K562 treated with DMSO at 1 percent for 12 hours (cell line): ENCODE data around the gene TCAF2. TPM values are rescaled to one million over a fixed set of nuclear protein-coding genes. Genes with fewer than 3 reads are reported as not detected.

Experiments used
- total RNA-seq: library from RNA; unstranded; fragments of 300-600 nt; gene quantifications from 2 replicates; pipeline ENCODE4 v1.2.3, GENCODE V29; 2022; ENCODE audit not compliant: insufficient read depth

TCAF2 gene
- 2.5 and 9.1 TPM in 2 replicates for total RNA-seq

DNA sequence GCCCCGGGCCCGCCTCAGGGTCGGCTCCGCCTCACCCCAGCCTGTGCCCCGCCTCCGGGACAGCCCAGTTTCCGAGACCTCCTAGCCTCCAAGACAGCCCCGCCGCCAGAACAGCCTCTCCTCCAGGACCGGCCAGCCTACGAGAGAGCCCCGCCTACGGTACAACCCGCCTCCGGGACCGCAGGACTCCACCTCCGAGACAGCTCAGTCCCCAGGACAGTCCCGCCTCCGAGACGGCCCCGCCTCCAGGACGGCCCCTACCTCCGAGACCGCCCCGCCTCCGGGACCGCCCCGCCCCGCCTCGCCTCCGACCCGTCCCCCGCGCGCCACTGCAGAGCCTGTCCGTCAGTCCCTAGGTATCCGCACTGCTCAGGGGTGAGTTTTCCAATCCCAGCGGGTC, at the start of gene TCAF2:
Gene TCAF2, plus strand, starts transcription at position 329 of the 400 bp plus-strand sequence.

DNA sequence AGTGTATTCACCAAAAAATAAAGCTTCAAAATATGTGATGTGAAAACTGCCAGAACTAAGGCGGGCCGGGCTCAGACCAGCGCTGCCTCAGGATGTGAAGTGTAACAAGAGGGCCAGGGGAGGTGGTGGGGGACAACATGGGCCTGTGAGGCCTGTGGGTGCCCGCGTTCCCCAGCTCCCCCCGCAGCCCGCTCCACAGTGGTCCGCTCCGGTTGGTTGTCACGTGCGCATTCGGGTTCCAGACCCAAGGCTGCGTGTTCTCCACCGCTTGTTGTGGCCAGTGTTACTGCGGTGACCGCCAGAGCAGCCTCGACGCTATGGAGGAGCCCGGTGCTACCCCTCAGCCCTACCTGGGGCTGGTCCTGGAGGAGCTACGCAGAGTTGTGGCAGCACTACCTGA, 49.3 kb upstream of the TCAF2 start, which contains the start of gene CTAGE15:
Gene CTAGE15, plus strand, starts transcription at position 301 of the 400 bp plus-strand sequence. Its CDS starts 17 bp downstream, at position 318.

Other genes starting within 250 kb of the TCAF2 start
- gene ZYX, start 239.6 kb upstream of the TCAF2 start, total RNA-seq: 84.4 and 124 TPM in 2 replicates
- not detected in 2 replicates for gene EPHA1, start 212.1 kb upstream of the TCAF2 start, total RNA-seq
- not detected in 2 replicates for gene TAS2R60, start 177.5 kb upstream of the TCAF2 start, total RNA-seq
- not detected in 2 replicates for gene TAS2R41, start 143.1 kb upstream of the TCAF2 start, total RNA-seq
- 0.51 TPM in 1 of 2 replicates, not detected in the other for gene CTAGE15, start 49.2 kb upstream of the TCAF2 start, total RNA-seq
- not detected in 2 replicates for gene CTAGE6, start 136.7 kb downstream of the TCAF2 start, total RNA-seq